Duodenal mucosa (tissue), 2 donors: ENCODE results near the gene PHF14.
A peak's percentile ranks its signal among the peaks of the same experiment; 100 is the strongest.

Experiments
- H3K27ac ChIP-seq: one replicate; pipeline ENCODE4 v1.7.0; 2013; ENCODE audit warnings: low read depth, low read length
- H3K27me3 ChIP-seq, 2 donors: one replicate each; pipeline ENCODE4 v1.7.0; 2013; ENCODE audit warnings: low read length in 2 of 2, control low read depth in 1 of 2; ENCODE audit not compliant: insufficient read depth in 2 of 2, control insufficient read depth in 1 of 2
- H3K36me3 ChIP-seq, 2 donors: one replicate each; pipeline ENCODE4 v1.7.0; 2013; ENCODE audit warnings: low read length in 2 of 2, control low read depth in 1 of 2; ENCODE audit not compliant: insufficient read depth in 2 of 2, control insufficient read depth in 1 of 2
- H3K4me1 ChIP-seq, 2 donors: one replicate each; pipeline ENCODE4 v1.7.0; 2013; ENCODE audit warnings: low read length in 2 of 2, control low read depth in 1 of 2; ENCODE audit not compliant: insufficient read depth in 2 of 2, control insufficient read depth in 1 of 2
- H3K4me3 ChIP-seq, 2 donors: one replicate each; pipeline ENCODE4 v1.7.0; 2013; ENCODE audit warnings: low read length in 2 of 2, low read depth in 1 of 2
- H3K9ac ChIP-seq, 2 donors: one replicate each; pipeline ENCODE4 v1.7.0; 2013; ENCODE audit warnings: low read length in 2 of 2, low read depth in 1 of 2
- H3K9me3 ChIP-seq, 2 donors: one replicate each; pipeline ENCODE4 v1.7.0; 2013; ENCODE audit warnings: low read length in 2 of 2, control low read depth in 1 of 2; ENCODE audit not compliant: control insufficient read depth in 1 of 2

The PHF14 gene

GRCh38 chr7:11185179-11185815 lies 211.6 kb downstream of the PHF14 start:
- Histone ChIP-seq H3K9ac (no peak overlapping the region), H3K9me3 (no peaks in the 10 kb centered on the region), H3K4me3 (no peak overlapping the region), H3K27me3 (no peaks in the 10 kb centered on the region), H3K4me1 (no peaks in the 10 kb centered on the region), H3K36me3 (no peaks in the 10 kb centered on the region), H3K27ac (no peak overlapping the region)

GRCh38 chr7:11188529-11189310 lies 215.0 kb downstream of the PHF14 start:
- no peak overlapping the region for H3K4me3 ChIP-seq
- H3K4me1 ChIP-seq: no peaks in the 10 kb centered on the region
- no peak overlapping the region for H3K27ac ChIP-seq
- no peaks in the 10 kb centered on the region for H3K27me3 ChIP-seq
- H3K9me3 ChIP-seq: no peaks in the 10 kb centered on the region
- H3K36me3 ChIP-seq: no peaks in the 10 kb centered on the region
- H3K9ac ChIP-seq: no peak overlapping the region

- no peak overlapping the region for H3K4me3 ChIP-seq
- no peak overlapping the region for H3K9ac ChIP-seq
- H3K4me1 ChIP-seq: no peaks in the 10 kb centered on the region
- H3K36me3 ChIP-seq: no peaks in the 10 kb centered on the region
- no peaks in the 10 kb centered on the region for H3K27me3 ChIP-seq
- no peak overlapping the region for H3K27ac ChIP-seq
- no peaks in the 10 kb centered on the region for H3K9me3 ChIP-seq
Measured at GRCh38 chr7:11191081-11191480, 217.4 kb downstream of the PHF14 start.

GRCh38 chr7:11191574-11192220 lies 218.0 kb downstream of the PHF14 start:
- no peaks in the 10 kb centered on the region for H3K4me1 ChIP-seq
- no peak overlapping the region for H3K27ac ChIP-seq
- no peak overlapping the region for H3K4me3 ChIP-seq
- H3K27me3 ChIP-seq: no peaks in the 10 kb centered on the region
- H3K36me3 ChIP-seq: no peaks in the 10 kb centered on the region
- H3K9ac ChIP-seq: no peak overlapping the region
- no peaks in the 10 kb centered on the region for H3K9me3 ChIP-seq

- H3K4me1 ChIP-seq: no peaks in the 10 kb centered on the region
- no peaks in the 10 kb centered on the region for H3K27me3 ChIP-seq
- no peaks in the 10 kb centered on the region for H3K36me3 ChIP-seq
- H3K4me3 ChIP-seq: peak overlapping the region in 1 of 2 donors; percentile 52
- peak overlapping the region in 1 of 2 donors; percentile 30 for H3K9ac ChIP-seq
- no peaks in the 10 kb centered on the region for H3K9me3 ChIP-seq
- H3K27ac ChIP-seq: no peak overlapping the region
Measured at GRCh38 chr7:11192506-11192905, 218.8 kb downstream of the PHF14 start.

- Histone ChIP-seq H3K27ac (no peak overlapping the region), H3K9me3 (no peaks in the 10 kb centered on the region), H3K4me3 (peak overlapping the region; percentile 2 to 52), H3K36me3 (no peaks in the 10 kb centered on the region), H3K4me1 (no peaks in the 10 kb centered on the region), H3K27me3 (no peaks in the 10 kb centered on the region), H3K9ac (peak overlapping the region in 1 of 2 donors; percentile 30)
Measured at GRCh38 chr7:11193131-11193867, 219.6 kb downstream of the PHF14 start.

GRCh38 chr7:11193888-11194287 lies 220.2 kb downstream of the PHF14 start:
- H3K9me3 ChIP-seq: no peaks in the 10 kb centered on the region

GRCh38 chr7:11194492-11194891 lies 220.8 kb downstream of the PHF14 start:
- H3K9me3 ChIP-seq: no peaks in the 10 kb centered on the region
- H3K36me3 ChIP-seq: no peaks in the 10 kb centered on the region
- H3K27ac ChIP-seq: no peak overlapping the region
- no peaks in the 10 kb centered on the region for H3K4me1 ChIP-seq
- no peak overlapping the region for H3K9ac ChIP-seq
- no peak overlapping the region for H3K4me3 ChIP-seq
- no peaks in the 10 kb centered on the region for H3K27me3 ChIP-seq

More at GRCh38 chr7:11193888-11194287, 220.2 kb downstream of the PHF14 start:
- no peak overlapping the region for H3K4me3 ChIP-seq
- H3K36me3 ChIP-seq: no peaks in the 10 kb centered on the region
- no peaks in the 10 kb centered on the region for H3K4me1 ChIP-seq
- no peaks in the 10 kb centered on the region for H3K27me3 ChIP-seq
- H3K9ac ChIP-seq: no peak overlapping the region
- H3K27ac ChIP-seq: no peak overlapping the region

- Histone ChIP-seq H3K36me3 (no peaks in the 10 kb centered on the region), H3K9me3 (no peaks in the 10 kb centered on the region), H3K27me3 (no peaks in the 10 kb centered on the region), H3K27ac (no peak overlapping the region), H3K4me3 (no peak overlapping the region), H3K9ac (no peak overlapping the region), H3K4me1 (no peaks in the 10 kb centered on the region)
Measured at GRCh38 chr7:11195502-11195901, 221.8 kb downstream of the PHF14 start.

GRCh38 chr7:11196143-11196542 lies 222.5 kb downstream of the PHF14 start:
- no peak overlapping the region for H3K27ac ChIP-seq
- no peaks in the 10 kb centered on the region for H3K9me3 ChIP-seq
- H3K9ac ChIP-seq: no peak overlapping the region
- no peaks in the 10 kb centered on the region for H3K36me3 ChIP-seq
- no peaks in the 10 kb centered on the region for H3K27me3 ChIP-seq
- no peaks in the 10 kb centered on the region for H3K4me1 ChIP-seq
- H3K4me3 ChIP-seq: no peak overlapping the region
